Stimulated activated CD4-positive, alpha-beta T cell treated with anti-CD3 and anti-CD28 coated beads, Interleukin-1b, Interleukin-23, amount 100 ng/mL, for 48 hours (primary cell): ENCODE measurements around the gene ELFN1.

Experiments used
- DNase-seq: peaks from one replicate; pipeline ENCODE4 v3.0.0-alpha.2; 2020

The ELFN1 gene

DNA sequence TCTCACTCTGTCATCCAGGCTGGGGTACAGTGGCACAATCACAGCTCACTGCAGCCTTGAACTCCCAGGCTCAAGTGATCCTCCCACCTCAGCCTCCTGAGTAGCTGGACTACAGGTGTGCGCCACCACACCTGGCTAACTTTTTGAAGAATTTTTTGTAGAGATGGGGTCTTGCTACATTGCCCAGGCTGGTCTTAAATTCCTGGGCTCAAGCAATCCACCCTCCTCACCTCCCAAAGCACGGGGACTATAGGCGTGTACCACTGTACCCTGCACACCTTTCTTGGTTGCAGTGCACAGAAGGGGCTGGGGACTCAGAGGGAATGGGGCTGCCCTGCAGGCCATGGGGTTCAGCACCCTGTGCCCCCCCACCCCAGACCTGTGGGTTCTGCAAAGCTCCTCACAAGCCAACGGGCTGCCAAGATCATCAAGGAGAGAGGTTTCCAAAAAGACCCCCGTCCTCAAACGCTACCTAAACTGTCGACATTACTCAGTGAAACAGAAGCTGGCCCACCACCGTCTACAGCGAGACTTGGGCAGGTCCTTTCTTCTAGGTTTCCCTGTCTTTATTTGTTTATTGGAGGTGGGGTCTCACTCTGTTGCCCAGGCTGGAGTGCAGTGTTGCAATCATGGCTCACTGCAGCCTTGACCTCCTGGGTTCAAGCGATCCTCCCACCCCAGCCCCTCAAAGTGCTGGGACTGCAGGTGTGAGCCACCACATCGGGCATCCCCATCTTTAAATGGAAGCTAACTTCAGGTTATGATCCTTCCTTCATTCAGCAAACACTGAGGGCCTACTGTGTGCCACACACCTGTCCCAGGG lies 26.6 kb upstream of the ELFN1 start:
- DNase-seq = no peak

- no peak for DNase-seq
These were observed 25.6 kb upstream of the ELFN1 start for GRCh38 chr7:1644341-1645070.

- DNase-seq = no peak
These were observed 25.0 kb upstream of the ELFN1 start for GRCh38 chr7:1645071-1645409.

- no peak for DNase-seq
These were observed 24.6 kb upstream of the ELFN1 start for GRCh38 chr7:1645476-1645875.

DNA sequence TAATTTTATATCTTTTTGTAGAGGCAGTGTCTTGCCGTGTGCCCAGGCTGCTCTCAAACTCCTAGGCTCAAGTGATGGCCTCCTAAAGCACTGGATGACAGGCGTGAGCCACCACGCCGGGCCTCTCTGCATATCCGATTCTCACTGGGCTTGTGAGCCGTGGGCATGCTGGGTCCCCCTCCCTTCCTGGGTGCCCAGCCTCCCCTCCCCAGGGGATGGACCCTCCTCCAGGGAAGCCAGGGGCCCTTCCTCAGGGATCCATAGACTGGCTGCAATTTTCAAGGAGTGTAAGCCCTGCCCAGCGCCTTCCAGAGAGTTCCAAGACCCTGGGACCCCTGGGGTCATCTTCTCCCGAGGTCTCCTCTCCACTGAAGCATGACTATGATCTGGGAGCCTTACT lies 23.7 kb upstream of the ELFN1 start:
- no peak for DNase-seq

- DNase-seq = no peak
These were observed 22.9 kb upstream of the ELFN1 start for GRCh38 chr7:1646957-1647891.

- DNase-seq = no peak
These were observed 22.0 kb upstream of the ELFN1 start for GRCh38 chr7:1647961-1648672.

DNA sequence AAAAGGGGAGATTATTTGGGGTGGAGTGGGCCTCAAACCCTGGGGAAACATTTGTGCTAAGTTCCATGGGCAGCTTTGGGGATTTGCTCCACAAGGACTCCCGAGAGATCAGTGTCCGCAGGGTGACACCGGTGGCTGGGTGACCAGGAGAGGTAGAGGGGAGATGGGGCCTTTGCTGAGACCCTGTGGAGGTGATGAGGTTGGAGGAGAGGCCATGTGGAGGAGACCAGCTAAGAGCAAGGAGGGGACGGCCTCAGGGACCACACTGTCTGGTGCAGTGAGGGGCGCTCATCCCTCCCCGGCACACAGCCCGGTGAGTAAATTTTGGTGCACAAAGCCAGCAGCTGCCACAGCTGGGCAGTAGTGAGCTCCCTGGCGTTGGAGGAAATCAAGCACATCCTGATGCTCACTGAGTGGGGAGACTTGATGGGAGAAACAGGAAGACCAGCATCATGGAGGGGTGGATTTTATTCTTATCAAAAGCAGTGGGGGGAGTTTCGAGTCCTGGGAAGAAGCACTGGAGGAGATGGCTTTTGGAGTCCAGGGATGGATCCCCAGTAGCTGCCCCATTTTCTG lies 20.2 kb upstream of the ELFN1 start:
- no peak for DNase-seq

- DNase-seq = no peak
These were observed 19.6 kb upstream of the ELFN1 start for GRCh38 chr7:1650363-1651030.

- DNase-seq = no peak
These were observed 19.0 kb upstream of the ELFN1 start for GRCh38 chr7:1651031-1651446.

DNA sequence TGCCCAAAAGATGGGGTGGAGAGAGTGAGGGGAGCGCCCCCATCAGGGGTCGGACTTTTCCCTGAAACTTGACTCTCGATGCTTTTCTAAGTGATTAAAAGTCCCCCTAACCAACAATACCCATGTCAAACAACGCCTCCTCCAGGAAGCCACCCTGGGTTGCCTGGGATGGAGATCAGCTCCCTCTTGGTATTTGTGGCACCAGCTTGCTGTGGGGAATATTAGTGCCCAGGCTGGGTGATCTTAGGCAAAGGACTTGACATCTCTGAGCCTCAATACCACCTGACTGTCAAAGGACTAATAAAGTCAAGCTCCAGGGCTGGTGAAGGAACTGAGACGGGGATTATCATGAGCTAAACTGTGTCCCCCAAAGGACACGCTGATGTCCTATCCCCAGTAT lies 18.2 kb upstream of the ELFN1 start:
- no peak for DNase-seq

GRCh38 chr7:1653500-1653899 lies 16.6 kb upstream of the ELFN1 start:
- DNase-seq = no peak

GRCh38 chr7:1654111-1654510 lies 16.0 kb upstream of the ELFN1 start:
- no peak for DNase-seq

DNA sequence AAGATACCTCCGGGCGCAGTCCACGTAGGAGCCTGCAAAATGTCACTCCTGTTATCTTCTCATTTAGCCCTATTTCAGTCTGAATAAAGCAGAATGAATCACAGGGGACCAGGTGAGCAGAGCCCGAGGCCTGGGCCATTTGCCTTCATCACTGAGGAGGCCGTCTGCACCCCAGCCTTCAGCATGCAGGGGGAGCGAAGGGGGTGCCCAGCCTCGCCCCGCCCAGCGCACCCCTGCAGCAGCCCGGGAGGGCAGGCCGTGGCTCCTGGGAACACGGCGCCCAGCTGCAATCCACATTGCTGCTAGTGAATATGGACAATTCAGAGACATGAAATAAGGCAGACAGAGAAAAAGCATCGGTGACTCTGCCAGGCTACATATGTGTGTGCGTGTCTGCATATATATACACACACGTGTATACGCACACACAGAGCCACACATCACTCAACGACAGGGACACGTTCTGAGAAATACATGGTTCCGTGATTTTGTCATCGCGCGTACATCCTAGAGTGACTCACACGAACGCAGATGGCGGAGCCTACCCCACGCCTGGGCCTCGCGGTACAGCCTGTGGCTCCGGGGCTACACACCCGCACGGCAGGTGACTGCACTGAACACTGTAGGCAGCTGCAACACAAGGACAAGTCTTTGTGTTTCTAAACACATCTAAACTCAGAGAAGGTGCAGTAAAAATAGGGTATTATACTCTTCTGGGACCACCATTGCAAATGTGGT lies 15.2 kb upstream of the ELFN1 start:
- no peak for DNase-seq

GRCh38 chr7:1659696-1660095 lies 10.4 kb upstream of the ELFN1 start:
- DNase-seq = no peak

- DNase-seq = no peak
These were observed 8.6 kb upstream of the ELFN1 start for GRCh38 chr7:1661461-1661860.

DNA sequence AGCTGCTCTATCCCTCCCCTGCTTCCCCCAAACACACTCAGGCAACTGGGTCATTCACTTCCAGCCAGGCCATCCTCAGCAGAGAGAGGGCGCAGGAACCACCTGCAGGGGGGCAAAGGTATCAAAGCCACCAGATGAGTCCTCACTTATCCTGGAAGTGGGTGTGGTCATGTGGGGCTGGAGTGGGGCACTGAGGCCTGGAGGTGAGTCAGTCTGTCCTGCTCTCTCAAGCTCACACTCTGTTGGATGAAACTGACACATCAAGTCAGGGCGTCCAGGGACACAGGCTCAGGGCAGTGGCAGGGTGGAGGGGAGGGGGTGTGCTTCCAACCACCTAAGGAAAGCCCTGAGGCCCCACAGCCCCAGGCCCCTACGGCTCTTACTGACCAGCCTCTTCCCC lies 8.0 kb upstream of the ELFN1 start:
- no peak for DNase-seq

DNA sequence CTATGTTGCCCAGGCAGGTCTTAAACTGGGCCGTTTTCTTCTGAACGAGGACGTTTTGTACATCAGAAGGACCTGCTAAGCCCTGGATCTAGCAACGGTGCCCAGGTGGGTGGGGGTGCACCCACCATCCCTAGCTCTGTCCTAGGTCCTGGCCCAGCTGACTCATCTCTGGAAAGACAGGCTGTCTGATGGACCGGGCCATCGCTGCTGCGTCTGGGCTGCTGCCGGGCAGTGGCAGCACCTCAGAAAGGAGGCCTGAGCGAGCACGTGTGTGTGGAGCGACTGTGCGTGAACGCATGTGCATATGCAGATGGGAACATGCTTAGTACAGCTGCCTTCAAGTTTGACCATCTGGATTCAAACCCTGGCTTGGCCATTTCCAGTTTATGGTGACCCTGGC lies 7.3 kb upstream of the ELFN1 start:
- no peak for DNase-seq

DNA sequence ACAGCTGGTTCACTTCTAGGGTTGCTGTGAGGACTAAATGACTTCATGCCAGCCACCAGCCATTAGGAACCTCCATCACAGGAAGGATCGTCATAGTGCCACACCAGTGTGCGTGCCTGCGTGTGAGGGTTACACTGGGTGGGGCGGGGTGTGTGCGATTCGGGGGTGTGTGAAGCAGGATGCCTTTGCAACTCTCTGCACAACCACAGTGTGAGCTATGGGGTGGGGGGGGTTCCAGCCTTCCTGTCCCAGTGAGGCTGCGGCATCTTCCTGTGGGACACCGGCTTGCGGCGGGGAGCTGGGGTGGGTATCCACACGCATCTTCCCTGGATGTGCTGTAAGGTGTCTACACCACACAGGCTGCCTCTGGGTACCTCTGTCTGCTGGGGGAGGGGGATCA lies 6.9 kb upstream of the ELFN1 start:
- DNase-seq = no peak

DNA sequence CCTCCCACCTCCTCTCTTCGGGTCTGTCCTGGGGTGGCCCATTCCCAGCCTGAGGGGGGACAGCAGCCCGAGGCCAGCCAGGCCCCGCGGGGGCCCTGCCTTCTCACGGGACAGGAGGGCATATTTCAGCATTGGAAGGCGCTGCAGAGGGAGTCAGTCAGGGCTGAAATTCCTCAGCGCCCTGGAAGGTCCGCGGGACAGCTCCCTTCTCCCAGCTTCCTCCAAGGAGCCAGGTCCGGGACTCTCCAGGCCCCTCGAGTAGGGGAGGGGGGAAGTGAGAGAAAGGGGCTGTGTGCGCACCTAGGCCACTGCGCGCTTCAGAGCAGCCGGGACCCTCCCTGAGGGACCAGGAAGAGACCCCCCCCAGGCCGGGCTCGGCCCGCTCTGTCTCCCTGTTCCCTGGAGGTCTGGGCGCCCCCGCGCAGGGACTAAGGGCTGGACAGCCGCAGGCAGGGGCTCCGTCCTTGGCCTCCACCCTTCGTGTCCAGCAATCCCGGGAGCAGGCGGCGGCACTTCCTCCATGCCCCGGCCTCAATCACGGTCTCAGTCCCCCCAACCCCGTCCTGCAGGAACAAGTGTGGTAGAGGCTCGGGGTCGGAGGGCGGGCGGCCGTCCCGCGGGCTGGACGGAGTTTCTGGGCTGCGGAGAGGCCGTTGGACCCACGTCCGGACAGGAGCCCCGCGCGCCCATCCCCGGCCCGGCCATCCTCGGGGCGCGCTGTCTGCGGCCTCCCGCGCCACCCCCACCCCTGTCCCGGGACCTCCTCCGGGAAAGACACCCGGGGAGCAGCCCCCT lies 6.0 kb upstream of the ELFN1 start:
- DNase-seq = no peak
